Colonic mucosa (tissue), 4 donors: ENCODE measurements around the gene AURKA. TPM values are rescaled to one million over a fixed set of nuclear protein-coding genes. Genes with fewer than 3 reads are reported as not detected.

Experiments used
- DNase-seq: peaks from one replicate; pipeline ENCODE4 v3.0.0-alpha.2; 2020
- H3K27ac ChIP-seq: fragments of 200-600 bp; one replicate; pipeline ENCODE4 v1.8.0; 2021
- H3K27me3 ChIP-seq: fragments of 200-600 bp; one replicate; pipeline ENCODE4 v1.8.0; 2021
- H3K36me3 ChIP-seq: fragments of 200-600 bp; one replicate; pipeline ENCODE4 v1.8.0; 2021
- H3K4me1 ChIP-seq: fragments of 200-600 bp; one replicate; pipeline ENCODE4 v1.8.0; 2021; ENCODE audit warnings: mild to moderate bottlenecking
- H3K4me3 ChIP-seq: fragments of 200-600 bp; one replicate; pipeline ENCODE4 v1.8.0; 2021
- H3K9ac ChIP-seq, 2 donors: one replicate each; pipeline ENCODE4 v1.7.0; 2013; ENCODE audit warnings: control low read depth in 2 of 2, low read depth in 2 of 2, low read length in 2 of 2
- H3K9me3 ChIP-seq: fragments of 200-600 bp; one replicate; pipeline ENCODE4 v1.8.0; 2021
- CTCF ChIP-seq: fragments of 200-600 bp; IDR thresholded peaks from one replicate; pipeline ENCODE4 v1.8.0; 2022; ENCODE audit warnings: antibody characterized with exemption, mild to moderate bottlenecking
- intact Hi-C: fragments of 100-400 bp; cut with DNase I; formaldehyde crosslinking; loops from one replicate; pipeline ENCODE4 v1.14.1; 2022
- total RNA-seq, 2 donors: library from RNA; stranded (reverse); fragmentation: NEBNext Ultra II Directional in 1 of 2; extraction: Animal tissue kit (Norgen Biotek cat#: 25700) in 1 of 2; gene quantifications; one replicate each; pipeline ENCODE4 v1.2.1, GENCODE V29; 2021
- donor health status: healthy.
- donor health status: DM: no; HTN: no; CAD: no.
- donor health status: DM: no; HTN: no; CAD: no.

AURKA gene
- total RNA-seq, 2 donors from 2014 or later, result 25.6 to 62.4 TPM

DNA sequence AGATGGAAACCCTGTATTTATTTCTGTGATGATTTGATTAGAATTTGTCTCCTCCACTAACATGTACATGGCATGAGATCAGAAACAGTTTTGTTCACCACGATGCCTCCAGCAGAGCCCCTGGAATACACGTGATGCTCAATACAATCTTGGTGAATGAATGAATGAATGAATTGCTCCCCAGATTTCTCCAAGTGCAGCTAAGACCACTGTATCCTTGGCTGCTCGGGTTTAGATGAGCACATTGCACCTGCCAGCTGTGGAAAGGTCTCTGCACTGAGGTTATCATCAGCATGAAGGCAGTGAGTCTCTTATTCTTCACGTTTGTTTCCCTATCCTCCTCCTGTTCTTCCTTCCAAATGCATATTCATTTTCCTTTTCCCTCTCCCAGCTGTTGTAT is 37.9 kb upstream of the AURKA start:
- H3K4me3 ChIP-seq, result no peak overlapping the region
- intact Hi-C loops, result no loop called here
- no peaks in the 10 kb centered on the region for H3K9me3 ChIP-seq
- H3K27me3 ChIP-seq, result no peaks in the 10 kb centered on the region
- no peaks in the 10 kb centered on the region for H3K36me3 ChIP-seq
- no peak for DNase-seq
- no peaks in the 10 kb centered on the region for H3K4me1 ChIP-seq
- no peak overlapping the region for H3K27ac ChIP-seq
- no peak overlapping the region for H3K9ac ChIP-seq
- TF ChIP-seq CTCF, result no peak

DNA sequence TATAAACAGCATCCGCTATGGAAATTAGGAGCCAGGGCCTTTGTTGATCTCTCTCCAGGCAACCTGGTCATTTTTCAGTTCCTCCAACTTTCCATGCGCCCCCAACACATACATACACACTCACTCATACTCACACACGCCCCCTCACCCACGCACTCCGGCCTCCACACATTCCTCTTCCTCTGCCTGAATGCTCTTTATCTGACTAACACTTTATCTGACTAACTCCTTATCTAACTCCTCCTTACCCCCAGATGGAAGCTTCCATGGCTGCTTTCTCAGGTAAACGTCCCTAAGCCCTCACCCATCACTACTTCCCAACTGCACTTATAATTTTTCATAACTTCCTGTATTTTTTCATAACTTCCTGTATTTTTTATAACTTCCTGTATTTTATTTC is 37.5 kb upstream of the AURKA start:
- no peak for TF ChIP-seq CTCF
- no peak for DNase-seq
- H3K27me3 ChIP-seq, result no peaks in the 10 kb centered on the region
- no peak overlapping the region for H3K27ac ChIP-seq
- H3K9ac ChIP-seq, result no peak overlapping the region
- no peaks in the 10 kb centered on the region for H3K4me1 ChIP-seq
- H3K9me3 ChIP-seq, result no peaks in the 10 kb centered on the region
- no peak overlapping the region for H3K4me3 ChIP-seq
- no peaks in the 10 kb centered on the region for H3K36me3 ChIP-seq
- intact Hi-C loops, result no loop called here

DNA sequence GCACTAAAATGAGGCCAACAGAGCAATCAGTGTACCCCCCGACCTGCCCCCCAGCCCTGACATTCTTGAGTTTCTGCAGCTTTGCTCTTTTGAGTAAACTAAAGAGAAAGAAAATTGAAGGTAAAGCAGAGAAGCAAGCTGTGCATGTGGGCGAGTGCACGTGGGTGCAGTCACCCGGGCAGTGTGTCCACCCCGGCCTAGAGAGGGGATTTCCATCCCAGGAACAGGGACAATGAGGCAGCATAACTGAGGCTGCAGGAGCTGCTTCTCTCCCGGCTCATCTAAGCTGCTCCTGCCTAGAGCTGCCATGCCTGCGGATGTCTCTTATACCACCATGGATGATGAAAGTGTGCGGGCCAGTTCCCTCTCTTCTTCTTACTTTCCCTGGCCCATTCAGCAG is 36.9 kb upstream of the AURKA start:
- DNase-seq, result no peak
- TF ChIP-seq CTCF, result no peak
- Histone ChIP-seq H3K9ac (no peak overlapping the region), H3K27me3 (no peaks in the 10 kb centered on the region), H3K4me3 (no peak overlapping the region), H3K9me3 (no peaks in the 10 kb centered on the region), H3K36me3 (no peaks in the 10 kb centered on the region), H3K27ac (no peak overlapping the region), H3K4me1 (no peaks in the 10 kb centered on the region)
- intact Hi-C loops, result no loop called here

DNA sequence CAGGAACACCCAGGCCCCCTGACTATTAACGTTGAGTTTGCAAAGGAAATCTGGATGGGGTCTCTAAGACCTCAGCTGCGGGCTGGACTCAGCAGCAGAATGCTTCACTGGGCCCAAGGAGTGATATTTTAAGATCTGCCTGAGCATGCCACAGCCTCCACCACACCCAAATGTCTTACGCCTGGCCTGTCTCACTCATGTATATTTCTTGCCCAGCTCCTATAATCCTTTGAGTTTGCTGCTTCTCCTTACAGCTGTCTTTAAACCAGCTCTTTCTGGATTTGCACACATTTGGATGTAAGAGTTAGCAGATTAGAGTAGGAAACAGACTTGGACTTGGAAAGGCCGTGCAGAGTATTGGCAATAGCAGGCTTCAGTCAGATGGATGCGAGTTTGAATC is 36.4 kb upstream of the AURKA start:
- Histone ChIP-seq H3K27me3 (no peaks in the 10 kb centered on the region), H3K36me3 (no peaks in the 10 kb centered on the region), H3K9me3 (no peaks in the 10 kb centered on the region), H3K27ac (no peak overlapping the region), H3K4me1 (no peaks in the 10 kb centered on the region), H3K4me3 (no peak overlapping the region), H3K9ac (no peak overlapping the region)
- TF ChIP-seq CTCF, result no peak
- DNase-seq, result no peak
- intact Hi-C loops, result no loop called here

DNA sequence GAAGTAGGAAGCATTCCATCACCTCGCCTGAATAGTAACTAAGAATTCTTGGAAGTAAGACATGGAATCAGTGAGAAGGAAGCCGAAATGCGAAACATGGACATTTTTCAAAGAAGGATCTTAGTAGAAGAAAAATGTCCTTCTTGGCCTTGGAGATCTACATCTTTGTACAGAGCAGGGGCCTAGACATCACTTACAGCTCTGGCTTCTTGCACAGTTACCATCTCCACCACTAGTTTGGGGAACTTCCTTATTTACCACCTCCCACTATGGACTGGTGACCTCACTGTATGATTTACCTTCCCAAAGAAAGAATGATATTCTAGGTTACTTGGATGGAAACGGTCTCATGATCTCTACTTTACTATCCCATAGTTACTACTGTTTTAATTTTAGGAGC is 35.8 kb upstream of the AURKA start:
- Histone ChIP-seq H3K9me3 (no peaks in the 10 kb centered on the region), H3K36me3 (no peaks in the 10 kb centered on the region), H3K9ac (no peak overlapping the region), H3K27ac (no peak overlapping the region), H3K4me3 (no peak overlapping the region), H3K4me1 (no peaks in the 10 kb centered on the region), H3K27me3 (no peaks in the 10 kb centered on the region)
- intact Hi-C loops, result no loop called here
- TF ChIP-seq CTCF, result no peak
- DNase-seq, result no peak

GRCh38 chr20:56426926-56427325 is 34.9 kb upstream of the AURKA start:
- no peak overlapping the region for H3K9ac ChIP-seq
- no peak overlapping the region for H3K4me3 ChIP-seq
- H3K27me3 ChIP-seq, result no peaks in the 10 kb centered on the region
- no peak overlapping the region for H3K27ac ChIP-seq
- DNase-seq, result no peak
- intact Hi-C loops, result no loop called here
- TF ChIP-seq CTCF, result no peak
- no peaks in the 10 kb centered on the region for H3K36me3 ChIP-seq
- no peaks in the 10 kb centered on the region for H3K4me1 ChIP-seq
- H3K9me3 ChIP-seq, result no peaks in the 10 kb centered on the region
